PFSK-1 (cell line): ENCODE data around the gene CDYL.

Experiments used
- FOXP2 ChIP-seq: optimal IDR thresholded peaks from 2 replicates; pipeline ENCODE3; 2011; ENCODE audit warnings: borderline replicate concordance, control low read depth, inconsistent platforms; ENCODE audit not compliant: insufficient read depth; ENCODE audit errors: extremely low read length, extremely low read depth
- POLR2AphosphoS5 ChIP-seq: IDR thresholded peaks from 2 replicates; pipeline ENCODE4 v1.6.1; 2012; ENCODE audit warnings: low read depth, mild to moderate bottlenecking, control low read depth, low read length, moderate library complexity
- REST ChIP-seq, 2 experiments: IDR thresholded peaks; 2 replicates each; pipeline versions ENCODE4 v1.6.1 to v1.8.0; 2011 to 2012; ENCODE audit warnings: low read depth in 2 of 2, low read length in 2 of 2, control low read depth in 1 of 2, inconsistent platforms in 1 of 2, mild to moderate bottlenecking in 1 of 2, moderate library complexity in 1 of 2; ENCODE audit not compliant: insufficient read depth in 1 of 2
- SIN3A ChIP-seq: IDR thresholded peaks from 2 replicates; pipeline ENCODE4 v1.6.1; 2012; ENCODE audit warnings: mild to moderate bottlenecking, low read length, moderate library complexity, borderline replicate concordance; ENCODE audit not compliant: insufficient read depth
- TAF1 ChIP-seq: IDR thresholded peaks from 2 replicates; pipeline ENCODE4 v1.6.1; 2012; ENCODE audit warnings: low read length, control low read depth, borderline replicate concordance; ENCODE audit not compliant: insufficient read depth

Gene CDYL

DNA sequence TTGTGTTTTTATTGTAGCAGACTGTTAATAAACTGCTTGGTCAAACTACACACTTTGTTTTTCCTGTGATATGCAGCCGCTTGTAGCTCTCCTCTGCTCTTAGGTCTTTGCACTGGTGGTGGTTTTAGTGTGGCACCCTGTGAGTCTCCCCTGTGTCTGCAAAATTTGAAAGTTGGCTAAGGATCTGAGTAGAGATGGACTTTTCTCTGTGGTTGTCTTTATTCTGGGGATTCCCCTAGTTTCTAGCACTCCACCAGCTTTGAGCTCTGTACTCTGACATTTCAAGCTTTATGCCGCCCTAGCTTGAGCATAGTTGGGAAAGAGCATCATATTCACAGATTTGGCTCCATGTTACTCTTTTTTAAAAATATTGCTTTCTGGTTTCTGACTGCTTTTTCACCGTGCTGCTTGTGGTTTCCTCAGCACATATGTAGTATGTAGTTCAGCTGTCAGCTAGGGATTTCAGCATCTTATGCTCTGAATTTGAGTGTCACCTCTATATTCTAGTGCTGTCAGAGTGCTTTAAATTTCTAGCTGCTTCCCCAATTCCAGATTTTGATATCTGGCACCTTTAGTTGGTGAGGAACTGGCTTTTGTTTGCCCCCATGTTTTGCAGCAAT, 25.4 kb downstream of the CDYL start:
- TF ChIP-seq REST (IDR thresholded peaks at IDR 0.05; ENCODE audit: insufficient read depth in 1 of 2, low read depth in 2 of 2, low read length in 2 of 2) (no peak), TAF1 (no peak), FOXP2 (no peak)

GRCh38 chr6:4802312-4802935, 26.2 kb downstream of the CDYL start:
- TF ChIP-seq SIN3A = no peak
- TF ChIP-seq FOXP2 = no peak
- TF ChIP-seq TAF1 = no peak
- no peak for TF ChIP-seq POLR2AphosphoS5
- TF ChIP-seq REST (IDR thresholded peaks at IDR 0.05; ENCODE audit: insufficient read depth in 1 of 2, low read depth in 2 of 2, low read length in 2 of 2) = no peak

GRCh38 chr6:4803343-4803744, 27.1 kb downstream of the CDYL start:
- TF ChIP-seq REST (IDR thresholded peaks at IDR 0.05; ENCODE audit: insufficient read depth in 1 of 2, low read depth in 2 of 2, low read length in 2 of 2) (peak; percentile 81 to 86), POLR2AphosphoS5 (no peak), SIN3A (no peak), TAF1 (no peak), FOXP2 (no peak)

- TF ChIP-seq POLR2AphosphoS5 = no peak
- no peak for TF ChIP-seq REST (IDR thresholded peaks at IDR 0.05; ENCODE audit: insufficient read depth in 1 of 2, low read depth in 2 of 2, low read length in 2 of 2)
- no peak for TF ChIP-seq FOXP2
- TF ChIP-seq SIN3A = no peak
- TF ChIP-seq TAF1 = no peak
Measured at GRCh38 chr6:4804095-4804494, 27.9 kb downstream of the CDYL start.
